T-helper 1 cell treated with Interleukin-12 subunit alpha and Interleukin-12 subunit beta and Interleukin-4 antibody, amounts not matched to agents 30 μg/mL and 1 μg/mL, for 36 hours (primary cell): ENCODE results near the gene SLC1A7.

Source experiments
- H3K27ac Mint-ChIP-seq: one replicate; pipeline ENCODE4 v1.8.0; 2021; ENCODE audit warnings: mild to moderate bottlenecking, mixed read lengths
- H3K27me3 Mint-ChIP-seq: one replicate; pipeline ENCODE4 v1.8.0; 2021; ENCODE audit warnings: low read depth, mixed read lengths
- H3K36me3 Mint-ChIP-seq: one replicate; pipeline ENCODE4 v1.8.0; 2021; ENCODE audit warnings: low read depth, mixed read lengths
- H3K4me1 Mint-ChIP-seq: one replicate; pipeline ENCODE4 v1.8.0; 2021; ENCODE audit warnings: low read depth, mixed read lengths
- H3K4me3 Mint-ChIP-seq: one replicate; pipeline ENCODE4 v1.8.0; 2021; ENCODE audit warnings: mild to moderate bottlenecking, moderate library complexity, mixed read lengths
- H3K9me3 Mint-ChIP-seq: one replicate; pipeline ENCODE4 v1.8.0; 2021; ENCODE audit warnings: mixed read lengths

Gene SLC1A7

GRCh38 chr1:53076721-53077598, 65.5 kb downstream of the SLC1A7 start:
- Mint-ChIP-seq H3K27me3 (no peaks in the 10 kb centered on the region), H3K9me3 (no peaks in the 10 kb centered on the region), H3K4me3 (no peak overlapping the region), H3K4me1 (no peaks in the 10 kb centered on the region), H3K27ac (no peak overlapping the region), H3K36me3 (no peaks in the 10 kb centered on the region)

GRCh38 chr1:53076165-53076564, 66.3 kb downstream of the SLC1A7 start:
- H3K27me3 Mint-ChIP-seq = no peaks in the 10 kb centered on the region
- no peaks in the 10 kb centered on the region for H3K9me3 Mint-ChIP-seq
- H3K4me3 Mint-ChIP-seq = no peak overlapping the region
- no peaks in the 10 kb centered on the region for H3K36me3 Mint-ChIP-seq
- no peaks in the 10 kb centered on the region for H3K4me1 Mint-ChIP-seq
- H3K27ac Mint-ChIP-seq = no peak overlapping the region

DNA sequence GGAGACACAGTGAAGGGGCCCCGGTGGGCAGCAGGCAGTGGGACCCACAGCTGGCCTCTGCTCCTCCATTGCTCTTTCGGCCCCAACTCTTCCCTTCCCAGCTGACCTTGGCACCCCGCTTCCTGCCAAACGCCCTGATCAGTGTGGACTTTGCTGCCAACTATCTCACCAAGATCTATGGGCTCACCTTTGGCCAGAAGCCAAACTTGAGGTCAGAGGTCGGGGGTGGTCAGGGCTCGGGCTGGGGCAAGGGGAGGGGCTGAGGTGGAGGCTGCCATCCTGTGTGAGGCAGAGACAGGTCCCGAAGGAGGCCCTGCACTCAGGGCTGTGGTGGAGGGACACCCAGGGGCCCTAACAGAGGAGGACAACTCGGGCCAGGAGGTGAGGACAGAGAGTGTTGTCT, 66.7 kb downstream of the SLC1A7 start:
- Mint-ChIP-seq H3K27me3 (no peaks in the 10 kb centered on the region), H3K27ac (no peak overlapping the region)

GRCh38 chr1:53075206-53075605, 67.2 kb downstream of the SLC1A7 start:
- H3K27ac Mint-ChIP-seq = no peak overlapping the region
- no peaks in the 10 kb centered on the region for H3K36me3 Mint-ChIP-seq
- H3K4me3 Mint-ChIP-seq = no peak overlapping the region
- no peaks in the 10 kb centered on the region for H3K4me1 Mint-ChIP-seq
- H3K9me3 Mint-ChIP-seq = no peaks in the 10 kb centered on the region
- H3K27me3 Mint-ChIP-seq = no peaks in the 10 kb centered on the region

More for the DNA sequence above, 66.7 kb downstream of the SLC1A7 start:
- Mint-ChIP-seq H3K4me1 (no peaks in the 10 kb centered on the region), H3K9me3 (no peaks in the 10 kb centered on the region), H3K36me3 (no peaks in the 10 kb centered on the region), H3K4me3 (no peak overlapping the region)

- no peaks in the 10 kb centered on the region for H3K36me3 Mint-ChIP-seq
- H3K27ac Mint-ChIP-seq = no peak overlapping the region
- no peaks in the 10 kb centered on the region for H3K4me1 Mint-ChIP-seq
Observed at GRCh38 chr1:53074313-53075154, 67.9 kb downstream of the SLC1A7 start.

DNA sequence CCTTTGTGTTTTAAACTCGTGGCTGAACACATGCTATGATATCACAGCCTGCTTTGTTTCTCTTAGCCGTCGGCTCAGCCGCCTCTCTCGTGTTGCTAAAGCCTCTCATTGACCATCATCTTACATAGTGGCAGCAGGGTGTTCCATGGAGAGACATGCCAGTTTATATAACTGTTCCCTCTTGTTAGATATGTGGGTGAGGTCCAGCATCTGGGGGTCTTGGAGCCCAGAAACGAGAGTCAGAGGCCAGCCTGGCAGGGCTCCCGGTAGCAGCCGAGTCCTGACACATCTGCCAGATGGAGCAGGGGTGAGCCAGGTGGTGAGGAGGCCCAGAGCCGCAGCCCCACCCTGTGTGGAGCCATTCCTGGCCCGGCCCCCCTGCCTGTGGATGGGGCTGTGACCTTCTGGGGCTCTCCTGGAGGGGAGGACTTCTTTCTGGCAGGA, 68.5 kb downstream of the SLC1A7 start:
- no peaks in the 10 kb centered on the region for H3K9me3 Mint-ChIP-seq
- no peaks in the 10 kb centered on the region for H3K36me3 Mint-ChIP-seq
- H3K4me1 Mint-ChIP-seq = no peaks in the 10 kb centered on the region
- no peaks in the 10 kb centered on the region for H3K27me3 Mint-ChIP-seq
- H3K27ac Mint-ChIP-seq = no peak overlapping the region
- H3K4me3 Mint-ChIP-seq = no peak overlapping the region

More at GRCh38 chr1:53074313-53075154, 67.9 kb downstream of the SLC1A7 start:
- Mint-ChIP-seq H3K4me3 (no peak overlapping the region), H3K9me3 (no peaks in the 10 kb centered on the region), H3K27me3 (no peaks in the 10 kb centered on the region)

GRCh38 chr1:53073287-53073686, 69.2 kb downstream of the SLC1A7 start:
- no peak overlapping the region for H3K27ac Mint-ChIP-seq
- no peaks in the 10 kb centered on the region for H3K9me3 Mint-ChIP-seq
- H3K4me3 Mint-ChIP-seq = no peak overlapping the region
- no peaks in the 10 kb centered on the region for H3K4me1 Mint-ChIP-seq
- H3K27me3 Mint-ChIP-seq = no peaks in the 10 kb centered on the region
- H3K36me3 Mint-ChIP-seq = no peaks in the 10 kb centered on the region

GRCh38 chr1:53071915-53072314, 70.5 kb downstream of the SLC1A7 start:
- H3K36me3 Mint-ChIP-seq = no peaks in the 10 kb centered on the region

GRCh38 chr1:53071167-53071865, 71.1 kb downstream of the SLC1A7 start:
- H3K4me3 Mint-ChIP-seq = no peak overlapping the region
- no peaks in the 10 kb centered on the region for H3K36me3 Mint-ChIP-seq

More at GRCh38 chr1:53071915-53072314, 70.5 kb downstream of the SLC1A7 start:
- no peaks in the 10 kb centered on the region for H3K4me1 Mint-ChIP-seq
- H3K27me3 Mint-ChIP-seq = no peaks in the 10 kb centered on the region
- no peak overlapping the region for H3K4me3 Mint-ChIP-seq
- no peaks in the 10 kb centered on the region for H3K9me3 Mint-ChIP-seq
- H3K27ac Mint-ChIP-seq = no peak overlapping the region

DNA sequence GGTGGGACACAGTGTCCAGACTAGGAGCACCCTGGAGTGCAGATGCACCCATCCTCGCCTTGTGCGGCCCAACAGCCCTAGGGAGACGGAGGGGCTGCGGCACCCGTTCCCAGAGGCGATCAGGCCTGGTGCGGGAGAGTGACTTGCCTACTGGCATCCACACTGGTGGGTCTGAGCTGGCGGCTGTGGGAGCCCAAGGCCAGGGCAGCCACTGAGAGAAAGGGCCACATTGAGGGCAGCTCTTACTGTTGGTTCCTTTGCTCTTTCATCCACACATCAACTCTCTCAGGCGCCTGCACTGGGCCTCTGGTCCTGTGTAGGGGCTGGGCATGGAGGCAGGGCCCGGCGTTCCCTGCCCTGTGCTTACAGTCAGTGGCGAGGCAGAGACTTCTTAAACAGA, 71.8 kb downstream of the SLC1A7 start:
- no peaks in the 10 kb centered on the region for H3K9me3 Mint-ChIP-seq
- H3K36me3 Mint-ChIP-seq = no peaks in the 10 kb centered on the region
- no peak overlapping the region for H3K27ac Mint-ChIP-seq
- peaks cover 1% of the 10 kb centered on the region for H3K27me3 Mint-ChIP-seq
- no peak overlapping the region for H3K4me3 Mint-ChIP-seq
- no peaks in the 10 kb centered on the region for H3K4me1 Mint-ChIP-seq

More at GRCh38 chr1:53071167-53071865, 71.1 kb downstream of the SLC1A7 start:
- Mint-ChIP-seq H3K9me3 (no peaks in the 10 kb centered on the region), H3K27me3 (no peaks in the 10 kb centered on the region), H3K4me1 (no peaks in the 10 kb centered on the region), H3K27ac (no peak overlapping the region)

GRCh38 chr1:53069663-53070327, 72.6 kb downstream of the SLC1A7 start:
- H3K9me3 Mint-ChIP-seq = no peaks in the 10 kb centered on the region
- H3K36me3 Mint-ChIP-seq = no peaks in the 10 kb centered on the region
- no peak overlapping the region for H3K4me3 Mint-ChIP-seq
- H3K4me1 Mint-ChIP-seq = no peaks in the 10 kb centered on the region
- H3K27me3 Mint-ChIP-seq = peaks cover 8% of the 10 kb centered on the region
- no peak overlapping the region for H3K27ac Mint-ChIP-seq

DNA sequence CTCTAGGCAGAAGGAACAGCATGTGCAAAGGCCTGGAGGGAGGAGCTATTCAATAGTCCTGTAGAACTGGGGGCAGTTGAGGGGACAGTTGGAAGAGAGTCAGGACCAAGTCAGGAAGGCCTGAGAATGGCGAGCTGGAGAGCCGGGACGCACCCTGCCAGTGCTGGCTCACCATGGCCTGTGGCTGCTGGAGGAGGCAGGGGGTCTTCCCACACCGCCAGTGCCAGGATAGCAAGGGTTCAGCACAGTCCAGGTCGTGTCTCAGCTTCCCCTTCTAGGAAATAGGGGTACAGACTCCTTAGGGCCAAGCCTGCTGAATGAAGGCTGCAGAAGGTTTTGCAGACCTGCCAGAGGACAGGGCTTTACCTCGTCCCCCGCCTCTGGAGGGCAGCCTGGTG, 73.2 kb downstream of the SLC1A7 start:
- no peak overlapping the region for H3K4me3 Mint-ChIP-seq
- no peak overlapping the region for H3K27ac Mint-ChIP-seq
- H3K9me3 Mint-ChIP-seq = no peaks in the 10 kb centered on the region
- no peaks in the 10 kb centered on the region for H3K36me3 Mint-ChIP-seq
- H3K4me1 Mint-ChIP-seq = no peaks in the 10 kb centered on the region
- H3K27me3 Mint-ChIP-seq = peaks cover 12% of the 10 kb centered on the region

GRCh38 chr1:53068314-53069099, 73.9 kb downstream of the SLC1A7 start:
- H3K36me3 Mint-ChIP-seq = no peaks in the 10 kb centered on the region
- no peaks in the 10 kb centered on the region for H3K4me1 Mint-ChIP-seq
- H3K9me3 Mint-ChIP-seq = no peaks in the 10 kb centered on the region
- peaks cover 19% of the 10 kb centered on the region for H3K27me3 Mint-ChIP-seq
- no peak overlapping the region for H3K4me3 Mint-ChIP-seq
- no peak overlapping the region for H3K27ac Mint-ChIP-seq
